Activated CD4-positive, alpha-beta T cell treated with anti-CD3 and anti-CD28 coated beads for 48 hours (primary cell): ENCODE data around the gene PRSS50.
A peak's percentile ranks its signal among the peaks of the same experiment; 100 is the strongest.

Source experiments
- DNase-seq: peaks from one replicate; pipeline ENCODE4 v3.0.0-alpha.2; 2020

PRSS50 gene

DNA sequence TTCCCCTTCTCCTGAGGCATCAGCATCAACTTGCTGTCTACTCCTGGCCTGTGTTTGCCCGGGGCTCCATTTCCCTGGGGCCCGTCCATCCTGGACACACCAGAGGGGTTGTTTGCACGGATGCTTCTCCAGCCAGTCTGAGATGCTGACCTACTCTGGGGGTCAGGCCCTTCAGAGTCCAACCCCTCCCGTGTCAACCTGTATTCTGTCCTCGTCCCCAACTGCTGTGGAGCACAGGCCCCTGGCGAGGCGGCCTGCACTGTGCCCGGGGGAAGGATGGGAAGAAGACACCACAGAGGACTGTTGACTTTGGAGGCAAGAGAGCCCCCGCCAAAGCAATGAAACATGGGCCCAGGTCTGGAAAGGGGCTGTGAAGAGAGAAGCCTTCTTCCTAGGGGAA is 50.0 kb downstream of the PRSS50 start:
- peak; percentile 2 for DNase-seq

DNA sequence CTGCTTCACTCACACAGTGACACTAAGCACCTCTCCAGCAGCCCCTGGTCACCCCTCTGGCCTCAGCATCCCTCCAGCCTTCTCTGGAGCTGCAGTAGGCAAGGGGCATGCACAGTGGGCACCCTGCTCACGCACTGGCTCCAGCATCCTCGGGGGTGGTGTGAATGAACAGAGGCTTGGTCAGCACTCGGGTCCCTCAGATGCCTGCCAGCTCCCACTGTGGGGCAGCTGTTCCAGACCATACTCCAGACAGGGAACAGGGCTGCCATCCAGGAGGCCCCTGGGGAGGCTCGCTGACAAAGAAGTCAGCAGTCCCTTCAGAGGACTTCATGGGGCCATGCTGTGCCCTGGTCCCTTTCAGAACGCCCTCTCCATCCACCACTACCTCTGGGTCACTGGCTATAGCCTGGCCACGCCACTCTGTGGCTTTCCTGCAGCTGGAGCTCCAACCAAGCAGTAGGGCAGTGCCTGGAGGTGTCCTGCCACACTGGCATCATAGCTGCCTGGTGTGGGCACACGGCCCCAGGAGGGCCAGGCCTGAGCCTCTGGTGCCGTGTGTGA is 50.5 kb downstream of the PRSS50 start:
- DNase-seq = peak; percentile 1

DNA sequence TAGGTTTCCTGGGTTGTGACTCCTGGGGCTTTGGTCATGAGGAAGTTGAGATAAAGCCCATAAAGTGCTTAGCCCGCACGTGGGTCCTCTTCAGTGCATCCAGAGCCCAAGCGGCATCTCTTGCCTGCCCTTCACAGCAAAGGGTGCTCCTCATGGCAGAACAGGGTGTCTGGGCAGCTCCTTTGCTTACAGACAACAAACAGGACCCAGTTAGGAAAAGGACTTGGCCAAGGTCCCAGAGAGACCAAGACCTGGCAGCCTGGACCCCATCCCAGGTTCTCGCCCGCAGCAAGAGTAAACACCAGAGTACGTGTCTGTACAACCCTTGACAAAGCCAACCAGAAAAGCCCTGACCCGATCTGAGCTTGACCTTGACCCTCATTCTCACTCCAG is 51.2 kb downstream of the PRSS50 start:
- no peak for DNase-seq

- peak; percentile 0 for DNase-seq
Measured at GRCh38 chr3:46665763-46666452, 51.8 kb downstream of the PRSS50 start.

GRCh38 chr3:46664971-46665762 is 52.5 kb downstream of the PRSS50 start:
- peak; percentile 1 for DNase-seq

DNA sequence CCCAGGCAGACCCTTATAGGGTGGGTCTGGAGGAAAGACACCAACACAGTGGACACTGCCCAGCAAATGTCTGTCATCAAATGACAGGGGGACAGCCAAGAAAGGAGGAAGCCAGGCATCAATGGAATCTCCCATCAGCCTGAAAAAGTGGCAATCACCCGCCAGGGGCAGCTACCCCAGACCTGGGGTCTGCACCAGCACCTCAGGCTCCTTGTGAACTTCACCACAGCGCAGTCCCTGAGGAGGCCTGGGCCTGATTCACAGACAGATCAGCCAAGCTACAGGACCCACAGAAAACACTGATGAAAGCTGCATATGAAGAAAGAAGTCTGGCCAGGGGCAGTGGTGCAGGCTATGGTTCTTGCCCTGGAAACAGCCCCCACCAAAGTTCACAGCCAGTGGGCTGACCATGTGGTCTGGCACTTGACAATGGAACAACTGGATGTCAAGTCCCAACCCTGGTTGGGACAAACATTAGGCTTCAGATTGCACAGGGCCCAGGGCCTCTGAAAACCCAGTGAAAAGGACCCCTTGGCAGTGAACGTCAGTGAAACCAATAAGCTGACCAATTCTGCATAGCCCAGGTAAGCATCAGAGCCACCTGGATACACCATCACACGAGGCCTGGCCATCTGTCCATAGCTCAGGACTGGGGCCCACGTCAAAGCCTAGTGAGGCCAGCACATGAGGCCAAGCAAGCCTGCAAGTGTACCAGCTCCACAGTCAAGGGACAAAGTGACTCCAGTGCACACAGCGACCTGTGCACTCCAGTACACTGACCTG is 53.3 kb downstream of the PRSS50 start:
- no peak for DNase-seq

DNA sequence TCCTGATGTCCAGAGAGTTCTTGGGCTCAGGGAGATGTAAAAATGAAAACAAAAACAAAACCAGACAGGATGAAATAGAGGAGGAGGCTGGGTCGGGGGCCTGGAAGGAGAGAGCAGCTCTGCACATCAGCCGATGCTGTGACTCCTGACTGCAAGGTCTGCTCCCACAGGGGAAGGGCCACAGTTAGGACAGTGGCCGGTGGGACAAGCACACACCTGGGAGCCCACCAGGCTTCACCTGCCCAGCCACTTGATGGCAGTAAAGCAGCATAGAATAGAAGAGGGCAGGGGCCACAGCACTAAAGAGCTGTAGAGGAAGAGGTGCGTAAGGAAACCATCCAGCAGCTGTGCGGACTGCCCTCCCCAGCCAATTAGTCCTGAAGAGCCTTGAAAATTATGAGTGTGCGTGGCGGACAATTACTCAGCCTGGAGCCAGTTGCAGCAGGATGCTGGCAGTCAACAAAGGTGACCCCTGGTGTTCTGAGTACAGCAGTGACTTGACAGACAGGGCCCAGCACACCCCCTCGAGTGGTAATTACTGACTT is 54.0 kb downstream of the PRSS50 start:
- no peak for DNase-seq

DNA sequence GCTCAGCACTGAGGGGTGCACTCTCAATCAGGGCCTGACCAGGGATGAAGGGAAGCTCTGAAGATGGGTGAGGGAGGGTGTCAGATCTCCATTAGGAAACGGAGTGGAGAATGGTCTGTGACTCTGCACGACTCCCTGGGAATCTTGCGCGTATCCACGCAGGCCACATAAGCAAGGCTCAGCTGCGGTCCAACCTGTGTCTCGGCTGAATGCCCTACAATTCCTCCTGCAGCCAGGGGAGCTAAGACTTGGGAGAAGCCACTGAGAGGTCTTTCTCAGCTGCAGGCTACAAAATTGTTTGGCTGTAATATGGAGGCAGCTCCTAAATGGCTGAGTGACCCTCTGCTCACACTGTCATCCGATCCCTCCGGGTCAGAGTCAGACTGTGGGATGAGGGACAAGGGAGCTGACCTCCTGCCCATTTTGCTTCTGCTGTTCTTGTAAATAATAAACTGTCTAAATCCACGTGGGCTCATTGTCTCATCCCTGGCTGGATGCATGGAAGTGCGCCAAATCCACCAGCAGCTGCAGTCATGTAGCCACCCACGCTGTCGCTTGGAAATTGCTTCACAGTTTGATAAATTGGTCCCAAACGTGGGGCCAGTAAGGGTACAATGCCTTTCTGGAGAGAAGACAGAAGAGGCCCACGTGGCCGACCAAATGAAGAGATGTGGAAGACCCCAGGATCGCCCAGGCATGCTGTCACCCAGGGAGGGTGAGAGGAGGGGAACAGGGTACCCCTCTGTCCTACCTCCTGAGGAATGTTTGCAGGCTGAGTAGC is 54.7 kb downstream of the PRSS50 start:
- no peak for DNase-seq
